Neural cell (in vitro differentiated cells): ENCODE results near the gene GTPBP4.

ENCODE experiments used
- CTCF ChIP-seq: fragments of 450-650 bp; IDR thresholded peaks from 2 replicates; pipeline ENCODE4 v1.5.1; 2014; ENCODE audit warnings: antibody characterized with exemption, mild to moderate bottlenecking, moderate library complexity; ENCODE audit not compliant: poor library complexity, severe bottlenecking
- EP300 ChIP-seq: fragments of 450-650 bp; conservative IDR thresholded peaks from 2 replicates; pipeline ENCODE4 v1.6.1; 2014; ENCODE audit warnings: antibody characterized with exemption, mild to moderate bottlenecking, moderate library complexity; ENCODE audit not compliant: poor library complexity, severe bottlenecking

GRCh38 chr10:949446-949845, 38.8 kb upstream of the GTPBP4 start:
- TF ChIP-seq EP300 (no peak), CTCF (no peak)
